Adrenal gland (tissue), 5 donors: ENCODE results near the gene RPS5.

Source experiments
- POLR2A ChIP-seq, 2 donors: fragments of 450-650 bp; IDR thresholded peaks; one replicate each; pipeline ENCODE4 v1.6.1; 2017; ENCODE audit warnings: antibody characterized with exemption in 2 of 2, mild to moderate bottlenecking in 2 of 2, moderate library complexity in 1 of 2
- TF ChIP-seq, protein P1 (sequence below), 6 experiments: fragments of 450-650 bp in 4 of 6; fragments of 200-600 bp in 2 of 6; sonication (generic) in 1 of 6; IDR thresholded peaks; 1 replicate in 5 of 6; 2 replicates in 1 of 6; pipeline versions ENCODE4 v1.5.1 to v1.8.0; 2016 to 2021; ENCODE audit warnings: antibody characterized with exemption in 6 of 6, mild to moderate bottlenecking in 2 of 6, moderate library complexity in 1 of 6
- donor health status: DM: no; HTN: no; CAD: no.

DNA sequence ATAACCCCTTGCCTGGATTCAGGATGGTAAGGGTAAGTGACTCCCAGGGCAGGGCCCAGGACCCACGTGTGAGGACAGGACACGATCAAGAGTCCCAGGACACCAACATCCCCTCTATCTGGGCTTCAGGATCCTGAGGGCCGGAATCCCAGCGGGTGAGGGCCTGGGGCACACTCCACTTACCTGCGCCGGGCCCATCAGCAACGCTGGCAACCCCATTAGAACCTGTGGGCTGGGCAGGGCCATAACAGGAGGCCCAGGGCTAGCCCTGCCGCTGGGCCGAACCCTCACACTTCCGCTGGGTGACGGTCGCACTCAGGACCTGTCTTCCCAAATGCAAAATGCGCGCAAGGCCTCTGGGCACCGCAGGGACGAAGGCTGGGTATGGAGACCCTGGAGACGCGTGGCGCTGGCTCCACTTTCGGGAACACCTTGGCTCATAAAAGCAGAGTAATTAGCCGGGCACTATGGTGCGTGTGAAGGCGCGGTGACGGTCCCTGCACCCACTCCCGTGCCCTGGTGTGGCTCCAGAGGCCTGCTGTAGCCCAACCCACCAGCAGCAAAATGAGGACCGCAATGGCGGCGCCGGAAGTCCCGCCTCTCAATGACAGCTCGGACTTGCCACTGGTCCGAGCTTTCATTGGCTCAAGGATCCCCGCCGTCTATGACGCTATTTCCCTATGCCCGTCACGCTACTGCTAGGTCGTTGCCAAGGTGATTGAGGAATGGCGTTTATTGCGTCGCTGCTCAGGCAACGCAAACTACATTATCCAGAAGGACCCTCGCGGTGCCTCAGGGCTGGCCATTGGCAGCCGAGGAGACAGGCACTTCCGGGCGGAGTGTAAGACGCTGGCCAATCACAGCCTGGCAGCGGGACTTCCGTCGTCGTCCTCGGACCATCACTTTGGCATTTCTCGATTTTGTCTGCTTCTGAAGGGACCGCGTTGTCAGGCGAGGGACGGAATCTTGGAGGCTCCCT lies 52.8 kb downstream of the RPS5 start, which contains the start of gene ZNF132:
- TF ChIP-seq, protein P1, sequence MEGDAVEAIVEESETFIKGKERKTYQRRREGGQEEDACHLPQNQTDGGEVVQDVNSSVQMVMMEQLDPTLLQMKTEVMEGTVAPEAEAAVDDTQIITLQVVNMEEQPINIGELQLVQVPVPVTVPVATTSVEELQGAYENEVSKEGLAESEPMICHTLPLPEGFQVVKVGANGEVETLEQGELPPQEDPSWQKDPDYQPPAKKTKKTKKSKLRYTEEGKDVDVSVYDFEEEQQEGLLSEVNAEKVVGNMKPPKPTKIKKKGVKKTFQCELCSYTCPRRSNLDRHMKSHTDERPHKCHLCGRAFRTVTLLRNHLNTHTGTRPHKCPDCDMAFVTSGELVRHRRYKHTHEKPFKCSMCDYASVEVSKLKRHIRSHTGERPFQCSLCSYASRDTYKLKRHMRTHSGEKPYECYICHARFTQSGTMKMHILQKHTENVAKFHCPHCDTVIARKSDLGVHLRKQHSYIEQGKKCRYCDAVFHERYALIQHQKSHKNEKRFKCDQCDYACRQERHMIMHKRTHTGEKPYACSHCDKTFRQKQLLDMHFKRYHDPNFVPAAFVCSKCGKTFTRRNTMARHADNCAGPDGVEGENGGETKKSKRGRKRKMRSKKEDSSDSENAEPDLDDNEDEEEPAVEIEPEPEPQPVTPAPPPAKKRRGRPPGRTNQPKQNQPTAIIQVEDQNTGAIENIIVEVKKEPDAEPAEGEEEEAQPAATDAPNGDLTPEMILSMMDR (IDR thresholded peaks at IDR 0.05) = peak in 1 of 6 experiments; percentile 6
- TF ChIP-seq POLR2A (IDR thresholded peaks at IDR 0.05) = peak in 1 of 2 donors; percentile 22
